Choroid plexus epithelial cell (primary cell): ENCODE results near the gene COL18A1.
"Not testable (repeated sequence)": the region's sequence is repeated elsewhere in the genome, so short reads cannot be mapped to it uniquely, and the experiment has no call there.

ENCODE experiments used
- DNase-seq: peaks from one replicate; pipeline ENCODE4 v3.0.0-alpha.2; 2010; ENCODE audit warnings: low read depth
- H3K4me3 ChIP-seq: 2 replicates; pipeline ENCODE4 v1.5.1; 2011; ENCODE audit warnings: low read depth, mild to moderate bottlenecking, control low read depth, low read length, moderate library complexity
- CTCF ChIP-seq: conservative IDR thresholded peaks from 2 replicates; pipeline ENCODE4 v1.5.1; 2011; ENCODE audit warnings: low read depth, mild to moderate bottlenecking, control low read depth, inconsistent platforms, low read length, moderate library complexity

COL18A1 gene

DNA sequence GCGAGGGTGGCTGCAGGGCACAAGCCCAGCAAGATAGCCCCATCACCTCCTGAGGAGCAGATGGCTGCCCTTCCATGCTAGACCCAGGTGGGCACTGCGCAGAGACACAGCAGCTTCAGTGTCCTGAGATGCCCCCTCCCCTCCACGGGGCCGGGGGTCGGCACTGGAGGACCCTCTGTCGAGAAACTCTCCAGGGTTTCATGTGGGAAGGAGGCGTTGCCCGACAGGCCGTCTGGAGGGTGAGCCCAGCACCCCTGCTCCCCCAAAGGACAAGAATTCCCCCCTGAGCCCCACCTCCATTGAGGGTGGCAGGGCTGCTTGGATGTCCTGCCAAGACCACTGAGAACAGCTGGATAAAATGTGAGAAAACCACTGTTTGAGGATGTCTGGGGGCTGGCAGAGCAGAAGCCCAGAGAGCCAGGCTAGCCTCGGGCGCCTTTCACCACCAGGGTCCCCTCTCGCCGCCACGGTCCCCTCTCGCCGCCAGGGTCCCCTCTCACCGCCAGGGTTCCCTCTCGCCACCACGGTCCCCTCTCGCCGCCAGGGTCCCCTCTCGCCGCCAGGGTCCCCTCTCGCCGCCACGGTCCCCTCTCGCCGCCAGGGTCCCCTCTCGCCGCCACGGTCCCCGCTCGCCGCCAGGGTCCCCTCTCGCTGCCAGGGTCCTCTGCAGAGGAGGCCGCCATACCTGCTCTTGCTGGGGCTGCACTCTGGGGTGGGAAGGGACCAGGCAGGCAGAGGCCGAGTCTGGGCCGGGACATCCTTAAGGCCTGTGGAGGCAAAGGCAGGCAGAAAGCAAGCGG lies 93.1 kb downstream of the COL18A1 start:
- DNase-seq: no peak
- TF ChIP-seq CTCF: no peak
- H3K4me3 ChIP-seq: no peak overlapping the region

DNA sequence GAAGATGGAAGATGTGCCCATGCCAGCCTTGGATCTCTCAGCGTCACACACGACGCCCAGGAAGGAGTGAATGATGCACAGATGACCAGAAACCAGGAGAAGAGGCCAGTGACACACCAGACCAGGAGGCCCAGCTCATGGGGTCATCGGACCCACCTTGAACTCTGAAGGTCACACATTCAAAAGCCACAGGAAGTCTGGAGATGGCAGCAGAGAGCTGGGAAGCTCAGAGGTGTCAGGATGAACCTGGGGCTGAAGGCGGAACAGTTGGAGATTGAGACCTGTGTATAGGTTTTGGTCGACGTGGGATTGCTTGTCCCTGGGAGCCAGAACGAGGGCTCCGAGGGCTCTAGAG lies 93.7 kb downstream of the COL18A1 start:
- no peak for DNase-seq
- H3K4me3 ChIP-seq: no peak overlapping the region
- no peak for TF ChIP-seq CTCF

DNA sequence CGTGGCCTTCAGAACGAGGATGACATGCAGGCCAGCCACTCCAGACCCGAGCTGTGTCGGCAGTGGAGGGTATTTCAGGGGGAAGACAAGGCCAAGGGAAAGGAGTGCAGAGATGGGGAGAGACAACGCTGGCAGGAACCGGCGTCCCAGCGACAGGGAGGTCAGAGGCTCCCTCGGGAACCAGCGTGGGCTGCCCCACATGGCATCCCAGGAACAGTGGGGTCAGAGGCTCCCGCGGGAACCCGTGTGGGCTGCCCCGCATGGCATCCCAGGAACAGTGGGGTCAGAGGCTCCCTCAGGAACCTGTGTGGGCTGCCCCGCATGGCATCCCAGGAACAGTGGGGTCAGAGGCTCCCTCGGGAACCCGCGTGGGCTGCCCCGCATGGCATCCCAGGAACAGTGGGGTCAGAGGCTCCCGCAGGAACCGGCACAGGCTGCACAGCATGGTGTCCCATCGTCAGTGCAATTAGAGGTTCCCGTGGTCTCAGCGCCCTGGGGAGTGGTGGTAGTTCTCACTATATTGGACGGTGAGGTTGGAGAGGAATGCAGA lies 94.3 kb downstream of the COL18A1 start:
- H3K4me3 ChIP-seq: no peak overlapping the region
- no peak for TF ChIP-seq CTCF
- DNase-seq: no peak

GRCh38 chr21:45499970-45500577 lies 95.1 kb downstream of the COL18A1 start:
- TF ChIP-seq CTCF: no peak
- DNase-seq: no peak
- H3K4me3 ChIP-seq: no peak overlapping the region

DNA sequence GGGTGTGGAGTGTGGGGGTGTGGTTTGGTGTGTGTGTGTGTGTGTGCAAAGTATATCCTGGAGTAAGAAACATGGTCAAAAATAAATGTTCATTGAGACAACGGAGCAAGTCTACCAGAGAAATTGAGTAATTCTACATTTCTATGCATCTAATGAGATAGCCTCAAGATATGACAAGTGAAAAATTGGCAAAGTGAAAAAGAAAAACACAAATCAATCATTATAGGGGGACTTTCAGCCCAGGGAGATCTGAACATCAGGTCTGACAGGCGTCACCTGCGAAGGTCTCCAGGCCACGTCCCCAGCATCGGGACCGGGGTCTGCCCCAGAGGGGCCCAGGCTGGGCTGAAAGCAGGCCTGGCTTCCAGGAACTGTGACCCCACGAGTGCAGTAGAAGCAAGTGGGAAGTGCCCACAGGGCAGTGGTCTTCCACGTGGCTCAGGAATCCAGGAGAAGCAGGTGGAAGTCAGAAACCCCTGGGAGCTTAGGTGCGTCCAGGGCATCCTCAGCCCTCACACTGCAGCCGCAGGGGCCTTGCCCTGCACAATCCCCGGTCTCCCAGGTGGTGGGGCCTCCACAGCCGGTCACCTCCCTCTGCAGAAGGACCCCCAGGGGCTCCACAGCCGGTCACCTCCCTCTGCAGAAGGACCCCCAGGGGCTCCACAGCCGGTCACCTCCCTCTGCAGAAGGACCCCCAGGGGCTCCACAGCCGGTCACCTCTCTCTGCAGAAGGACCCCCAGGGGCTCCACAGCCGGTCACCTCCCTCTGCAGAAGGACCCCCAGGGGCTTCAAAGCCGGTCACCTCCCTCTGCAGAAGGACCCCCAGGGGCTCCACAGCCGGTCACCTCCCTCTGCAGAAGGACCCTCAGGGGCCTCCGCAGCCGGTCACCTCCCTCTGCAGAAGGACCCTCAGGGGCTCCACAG lies 96.4 kb downstream of the COL18A1 start:
- H3K4me3 ChIP-seq, DNase-seq: not testable (repeated sequence)

GRCh38 chr21:45502006-45502345 lies 97.0 kb downstream of the COL18A1 start:
- DNase-seq: no peak
- H3K4me3 ChIP-seq: no peak overlapping the region
- TF ChIP-seq CTCF: no peak

GRCh38 chr21:45502600-45502999 lies 97.6 kb downstream of the COL18A1 start:
- H3K4me3 ChIP-seq: no peak overlapping the region
- no peak for DNase-seq
- TF ChIP-seq CTCF: no peak

GRCh38 chr21:45503226-45503625 lies 98.3 kb downstream of the COL18A1 start:
- not testable (repeated sequence) for DNase-seq, H3K4me3 ChIP-seq
